Immature natural killer cell (primary cell): ENCODE results near the gene TXNDC8. TPM values are rescaled to one million over a fixed set of nuclear protein-coding genes. Genes with fewer than 3 reads are reported as not detected.

Experiments
- DNase-seq, 3 donors: peaks; one replicate each; pipeline ENCODE4 v3.0.0; 2022; ENCODE audit warnings: mixed read lengths in 1 of 3
- H3K27ac Mint-ChIP-seq, 6 donors: one replicate each; pipeline ENCODE4 v1.8.0; 2020; ENCODE audit warnings: mixed read lengths in 6 of 6, mild to moderate bottlenecking in 5 of 6, inconsistent platforms in 4 of 6, moderate library complexity in 3 of 6
- H3K27me3 Mint-ChIP-seq, 3 donors: one replicate each; pipeline ENCODE4 v1.8.0; 2020 to 2021; ENCODE audit warnings: low read depth in 3 of 3, mild to moderate bottlenecking in 3 of 3, mixed read lengths in 3 of 3, moderate library complexity in 3 of 3, inconsistent platforms in 1 of 3
- H3K36me3 Mint-ChIP-seq, 3 donors: one replicate each; pipeline ENCODE4 v1.8.0; 2020; ENCODE audit warnings: mixed read lengths in 3 of 3, inconsistent platforms in 2 of 3, mild to moderate bottlenecking in 2 of 3
- H3K4me1 Mint-ChIP-seq, 2 donors: one replicate each; pipeline ENCODE4 v1.8.0; 2020; ENCODE audit warnings: inconsistent platforms in 2 of 2, mild to moderate bottlenecking in 2 of 2, mixed read lengths in 2 of 2, moderate library complexity in 1 of 2
- H3K4me3 Mint-ChIP-seq, 5 donors: one replicate each; pipeline ENCODE4 v1.8.0; 2020; ENCODE audit warnings: mild to moderate bottlenecking in 5 of 5, mixed read lengths in 5 of 5, inconsistent platforms in 3 of 5, moderate library complexity in 3 of 5
- H3K9me3 Mint-ChIP-seq, 6 donors: one replicate each; pipeline ENCODE4 v1.8.0; 2020; ENCODE audit warnings: mild to moderate bottlenecking in 6 of 6, mixed read lengths in 6 of 6, inconsistent platforms in 4 of 6, moderate library complexity in 3 of 6
- polyA plus RNA-seq, 3 donors: library from polyadenylated mRNA; unstranded; fragments of 300-500 nt; fragmentation: Illumina TruSeq; gene quantifications; one replicate each; pipeline ENCODE4 v1.2.3, GENCODE V29; 2021

The TXNDC8 gene
- polyA plus RNA-seq, 3 donors from 2014 or later: not detected

GRCh38 chr9:110256380-110257096, 81.1 kb downstream of the TXNDC8 start, which contains the start of gene TXN:
Gene TXN (minus strand): TSS chr9:110256507. CDS start chr9:110256435, 72 bp downstream.
- Mint-ChIP-seq H3K4me3 (peak within 1 kb of the TSS; percentile 90 to 99 (median 98)), H3K36me3 (no peaks in the 10 kb centered on the region), H3K4me1 (peaks cover 34 to 40% of the 10 kb centered on the region in 2 donors), H3K27ac (peak within 1 kb of the TSS; percentile 86 to 93 (median 91)), H3K27me3 (peaks cover 0 to 2% (median 0%) of the 10 kb centered on the region in 3 donors), H3K9me3 (no peaks in the 10 kb centered on the region)
- peak; percentile 69 to 79 (median 79) for DNase-seq

- peak; percentile 12 to 23 (median 18) for DNase-seq
- H3K4me1 Mint-ChIP-seq: peaks cover 34 to 40% of the 10 kb centered on the region in 2 donors
- no peaks in the 10 kb centered on the region for H3K36me3 Mint-ChIP-seq
- H3K4me3 Mint-ChIP-seq: peak overlapping the region; percentile 90 to 99 (median 98)
- H3K27ac Mint-ChIP-seq: peak overlapping the region; percentile 86 to 91 (median 88)
- no peaks in the 10 kb centered on the region for H3K9me3 Mint-ChIP-seq
- H3K27me3 Mint-ChIP-seq: peaks cover 0 to 2% (median 0%) of the 10 kb centered on the region in 3 donors
Measured at GRCh38 chr9:110255463-110256379, 81.9 kb downstream of the TXNDC8 start.

DNA sequence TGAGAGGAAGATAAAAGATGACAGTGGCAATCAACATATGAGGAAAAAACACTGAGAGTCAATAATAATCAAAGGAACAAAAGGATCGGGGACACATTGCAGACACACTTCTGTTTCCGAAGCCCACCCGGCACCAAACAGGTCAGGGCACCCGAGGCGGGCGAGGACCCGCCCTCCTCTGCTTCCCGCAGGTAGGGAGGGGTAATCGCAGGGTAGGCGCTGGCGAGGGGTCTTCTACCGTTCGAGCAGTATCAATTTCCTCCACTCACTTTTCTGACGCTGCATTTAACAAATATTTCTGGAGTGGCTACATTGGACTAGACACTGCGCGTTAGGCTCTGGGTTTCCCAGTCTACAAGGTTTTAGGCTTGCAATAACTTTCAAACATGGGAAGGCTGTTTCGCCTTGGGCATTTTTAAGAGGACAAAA, 82.6 kb downstream of the TXNDC8 start:
- Mint-ChIP-seq H3K27me3 (peaks cover 0 to 2% (median 0%) of the 10 kb centered on the region in 3 donors), H3K4me3 (peak overlapping the region; percentile 90 to 99 (median 98)), H3K9me3 (no peaks in the 10 kb centered on the region), H3K4me1 (peaks cover 34 to 40% of the 10 kb centered on the region in 2 donors), H3K36me3 (peaks cover 0 to 3% (median 0%) of the 10 kb centered on the region in 3 donors), H3K27ac (peak overlapping the region; percentile 25 to 90 (median 76))
- no peak for DNase-seq

DNA sequence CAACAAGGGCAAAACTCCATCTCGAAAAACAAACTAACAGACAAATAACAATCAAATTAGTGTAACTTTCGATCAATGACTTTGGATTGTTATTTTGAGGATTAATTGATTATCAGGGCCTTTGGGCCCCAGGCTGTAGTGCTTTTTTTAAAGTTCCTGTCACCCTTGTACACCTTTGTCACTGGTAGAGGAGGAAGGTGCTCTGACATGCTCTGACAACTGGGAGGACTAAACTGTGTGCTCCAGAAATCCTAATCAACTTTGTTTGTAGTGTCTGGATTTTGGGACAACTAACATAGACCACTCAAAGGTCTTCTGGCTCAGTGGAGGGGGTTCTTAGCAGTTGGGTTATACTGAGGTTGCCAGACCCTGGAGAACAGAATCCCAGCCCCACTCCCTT, 83.2 kb downstream of the TXNDC8 start:
- Mint-ChIP-seq H3K9me3 (no peaks in the 10 kb centered on the region), H3K36me3 (peaks cover 0 to 3% (median under 1%) of the 10 kb centered on the region in 3 donors), H3K4me1 (peaks cover 34 to 40% of the 10 kb centered on the region in 2 donors), H3K4me3 (peak overlapping the region; percentile 90 to 99 (median 98)), H3K27me3 (peaks cover 0 to 2% (median 0%) of the 10 kb centered on the region in 3 donors), H3K27ac (peak overlapping the region; percentile 57 to 90 (median 76))
- no peak for DNase-seq

Other genes starting within 250 kb of the TXNDC8 start
- not detected for gene C9orf152, start 129.7 kb downstream of the TXNDC8 start, polyA plus RNA-seq
- 100 to 1,000 TPM; 145 to 157 (median 150) TPM for gene TXN, start 81.4 kb downstream of the TXNDC8 start, polyA plus RNA-seq
- gene SVEP1, start 241.9 kb upstream of the TXNDC8 start, polyA plus RNA-seq: under 1 TPM in 1 of 3 donors, not detected in 2; 0.03 TPM